HL-60 (cell line): ENCODE measurements around the gene SBK3.

Source experiments
- DNase-seq, 2 experiments: peaks; one replicate each; pipeline ENCODE4 v3.0.0-alpha.2; 2010 to 2020; ENCODE audit warnings: low read depth in 1 of 2, low spot score in 1 of 2
- H3K27ac ChIP-seq: fragments of 250-450 bp; sonication (Bioruptor Pico); replicated peaks from 2 replicates; pipeline ENCODE4 v1.5.1; 2020; ENCODE audit warnings: mild to moderate bottlenecking, moderate library complexity
- H3K27me3 ChIP-seq: fragments of 250-450 bp; sonication (Bioruptor Pico); 2 replicates; pipeline ENCODE4 v1.5.1; 2021; ENCODE audit warnings: mild to moderate bottlenecking, moderate library complexity; ENCODE audit not compliant: insufficient read depth, poor library complexity, severe bottlenecking
- H3K4me3 ChIP-seq: replicated peaks from 2 replicates; pipeline ENCODE4 v1.5.1; 2011; ENCODE audit warnings: mild to moderate bottlenecking, control low read depth, low read length; ENCODE audit not compliant: insufficient read depth
- CTCF ChIP-seq: IDR thresholded peaks from one replicate; pipeline ENCODE4 v1.5.1; 2011; ENCODE audit warnings: low read length, control low read depth, inconsistent platforms; ENCODE audit not compliant: insufficient read depth
- GABPA ChIP-seq: IDR thresholded peaks from 2 replicates; pipeline ENCODE4 v1.6.1; 2012; ENCODE audit warnings: low read depth
- POLR2AphosphoS5 ChIP-seq: IDR thresholded peaks from 2 replicates; pipeline ENCODE4 v1.6.1; 2012; ENCODE audit warnings: low read depth
- REST ChIP-seq: IDR thresholded peaks from 2 replicates; pipeline ENCODE4 v1.6.1; 2012; ENCODE audit warnings: low read depth; ENCODE audit not compliant: insufficient replicate concordance
- SPI1 ChIP-seq: IDR thresholded peaks from 2 replicates; pipeline ENCODE4 v1.6.1; 2012; ENCODE audit warnings: low read depth, mild to moderate bottlenecking, borderline replicate concordance

Gene SBK3

DNA sequence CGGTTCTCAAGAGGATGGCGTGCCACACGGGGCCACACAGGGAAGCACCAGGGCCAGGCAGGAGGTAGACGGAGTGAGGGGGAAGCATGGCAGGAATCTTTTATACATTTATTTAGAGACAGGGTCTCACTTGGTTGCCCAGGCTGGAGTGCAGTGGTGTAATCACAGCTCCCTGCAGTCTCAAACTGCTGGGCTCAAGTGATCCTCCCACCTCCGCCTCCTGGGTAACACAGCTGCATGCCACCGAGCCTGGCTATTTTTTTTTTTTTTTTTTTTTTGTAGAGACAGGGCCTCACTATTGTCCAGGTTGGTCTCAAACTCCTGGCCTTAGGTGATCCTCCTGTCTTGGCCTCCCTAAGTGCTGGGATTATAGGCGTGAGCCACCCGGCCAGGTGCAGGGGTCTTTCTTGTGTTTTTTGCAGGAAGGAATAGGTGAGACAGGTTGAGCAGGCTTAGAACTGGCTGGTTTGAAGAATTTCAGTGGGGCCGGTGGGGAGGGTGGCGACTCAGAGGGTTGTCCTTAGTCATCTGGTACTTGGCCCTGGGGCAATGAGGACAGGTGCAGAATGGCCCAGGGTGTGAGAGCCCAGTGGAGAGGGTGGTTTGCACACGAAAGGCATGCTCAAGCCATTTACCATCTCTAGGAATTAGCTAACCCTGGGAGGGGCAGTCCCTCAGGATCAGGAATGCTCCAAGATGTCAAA lies 49.5 kb downstream of the SBK3 start:
- Histone ChIP-seq H3K27ac (no peak overlapping the region), H3K27me3 (peaks cover 23% of the 10 kb centered on the region), H3K4me3 (no peak overlapping the region)
- DNase-seq = no peak
- TF ChIP-seq POLR2AphosphoS5 = no peak
- TF ChIP-seq REST = no peak
- no peak for TF ChIP-seq CTCF
- no peak for TF ChIP-seq SPI1
- no peak for TF ChIP-seq GABPA

- DNase-seq = peak in 1 of 2 experiments; percentile 35
- H3K27ac ChIP-seq = no peak overlapping the region
- peaks cover 23% of the 10 kb centered on the region for H3K27me3 ChIP-seq
- peak overlapping the region; percentile 2; the same call in 1 of the 2 replicates for H3K4me3 ChIP-seq
- TF ChIP-seq SPI1 (no peak), GABPA (no peak), POLR2AphosphoS5 (no peak), CTCF (no peak)
These were observed 51.1 kb downstream of the SBK3 start for GRCh38 chr19:55494172-55494761.

DNA sequence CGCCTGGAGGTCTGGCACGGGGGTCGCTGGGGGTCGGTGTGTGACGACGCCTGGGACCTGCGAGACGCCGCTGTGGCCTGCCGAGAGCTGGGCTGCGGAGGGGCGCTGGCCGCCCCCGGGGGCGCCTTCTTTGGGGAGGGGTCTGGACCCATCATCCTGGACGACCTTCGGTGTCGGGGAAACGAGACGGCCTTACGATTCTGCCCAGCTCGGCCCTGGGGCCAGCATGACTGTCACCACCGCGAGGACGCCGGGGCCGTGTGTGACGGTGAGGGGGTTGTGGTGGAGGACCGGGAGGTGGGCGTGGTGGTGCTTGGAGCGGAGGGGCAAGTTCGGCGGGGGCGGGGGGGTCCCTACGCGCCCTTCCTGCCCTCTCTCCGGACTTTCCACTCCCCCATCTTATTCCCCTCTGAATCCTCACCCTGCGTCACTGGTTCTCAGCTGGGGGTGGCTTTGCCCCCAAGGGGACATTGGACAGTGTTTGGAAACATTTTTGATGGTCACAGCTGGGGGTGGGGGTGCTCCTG lies 51.6 kb downstream of the SBK3 start:
- no peak for DNase-seq
- peaks cover 23% of the 10 kb centered on the region for H3K27me3 ChIP-seq
- no peak overlapping the region for H3K4me3 ChIP-seq
- H3K27ac ChIP-seq = no peak overlapping the region
- TF ChIP-seq CTCF = no peak
- no peak for TF ChIP-seq GABPA
- no peak for TF ChIP-seq SPI1
- TF ChIP-seq REST = no peak
- no peak for TF ChIP-seq POLR2AphosphoS5
